Hepatocyte (in vitro differentiated cells): ENCODE measurements around the gene TPGS1. TPM values are rescaled to one million over a fixed set of nuclear protein-coding genes. Genes with fewer than 3 reads are reported as not detected.

Source experiments
- DNase-seq: peaks from one replicate; pipeline ENCODE4 v3.0.0-alpha.2; 2016; ENCODE audit warnings: low spot score
- H2AFZ ChIP-seq: fragments of 200-600 bp; sonication (generic); 2 replicates; pipeline ENCODE4 v1.6.0; 2016; ENCODE audit warnings: antibody characterized with exemption, mild to moderate bottlenecking
- H3K27ac ChIP-seq: fragments of 200-600 bp; sonication (generic); 2 replicates; pipeline ENCODE4 v1.5.1; 2016; ENCODE audit warnings: mild to moderate bottlenecking
- H3K27me3 ChIP-seq: fragments of 200-600 bp; sonication (generic); 2 replicates; pipeline ENCODE4 v1.6.1; 2016
- H3K36me3 ChIP-seq: fragments of 200-600 bp; sonication (generic); replicated peaks from 2 replicates; pipeline ENCODE4 v1.5.1; 2016; ENCODE audit warnings: low read depth; ENCODE audit not compliant: insufficient read depth
- H3K4me1 ChIP-seq: fragments of 200-600 bp; sonication (generic); 2 replicates; pipeline ENCODE4 v1.5.1; 2016; ENCODE audit warnings: mild to moderate bottlenecking, moderate library complexity; ENCODE audit not compliant: insufficient read depth
- H3K4me2 ChIP-seq: fragments of 200-600 bp; sonication (generic); 2 replicates; pipeline ENCODE4 v1.6.0; 2016
- H3K4me3 ChIP-seq: fragments of 200-600 bp; sonication (generic); 2 replicates; pipeline ENCODE4 v1.5.1; 2016; ENCODE audit warnings: mild to moderate bottlenecking
- H3K79me2 ChIP-seq: fragments of 200-600 bp; sonication (generic); 2 replicates; pipeline ENCODE4 v1.6.0; 2017; ENCODE audit warnings: mild to moderate bottlenecking
- H3K9me2 ChIP-seq: fragments of 200-600 bp; sonication (generic); replicated peaks from 2 replicates; pipeline ENCODE4 v1.6.0; 2017; ENCODE audit warnings: mild to moderate bottlenecking; ENCODE audit not compliant: insufficient read depth
- H3K9me3 ChIP-seq: fragments of 200-600 bp; sonication (generic); 2 replicates; pipeline ENCODE4 v1.5.1; 2016; ENCODE audit warnings: low read depth, mild to moderate bottlenecking
- H4K20me1 ChIP-seq: fragments of 200-600 bp; sonication (generic); 2 replicates; pipeline ENCODE4 v1.6.0; 2016; ENCODE audit warnings: mild to moderate bottlenecking; ENCODE audit not compliant: insufficient read depth, poor library complexity, severe bottlenecking
- EZH2 ChIP-seq: fragments of 200-600 bp; sonication (generic); IDR thresholded peaks from 2 replicates; pipeline ENCODE4 v1.6.1; 2016; ENCODE audit warnings: antibody characterized with exemption, mild to moderate bottlenecking, borderline replicate concordance
- EZH2phosphoT487 ChIP-seq: fragments of 200-600 bp; sonication (generic); IDR thresholded peaks from one replicate; pipeline ENCODE4 v1.6.1; 2018; ENCODE audit warnings: antibody characterized with exemption, mild to moderate bottlenecking, low read depth, moderate library complexity; ENCODE audit not compliant: unreplicated experiment, severe bottlenecking
- WGBS: methylation state at CpG from one replicate; pipeline ENCODE4 v1.1.6; 2016; ENCODE audit warnings: low lambda C conversion rate; ENCODE audit errors: missing lambda C conversion rate; 5-methylcytosine and 5-hydroxymethylcytosine counted together
- polyA plus RNA-seq: library from polyadenylated mRNA; unstranded; fragments of >200 nt; fragmentation: Nextera tagmentation; extraction: Ambion mirVana; gene quantifications from 2 replicates; pipeline ENCODE4 v1.2.1, GENCODE V29; 2016
- total RNA-seq: library from RNA; depleted of rRNA; stranded (reverse); fragments of >200 nt; gene quantifications from 2 replicates; pipeline ENCODE4 v1.2.3, GENCODE V29; 2014
- TF ChIP-seq, protein P1 (sequence below): fragments of 200-600 bp; sonication (generic); IDR thresholded peaks from 2 replicates; pipeline ENCODE4 v1.5.1; 2016; ENCODE audit warnings: antibody characterized with exemption, mild to moderate bottlenecking; ENCODE audit not compliant: poor library complexity

TPGS1 gene
- total and polyA plus RNA-seq, 2 experiments from 2014 or later, result 44.9 to 61.0 TPM

DNA sequence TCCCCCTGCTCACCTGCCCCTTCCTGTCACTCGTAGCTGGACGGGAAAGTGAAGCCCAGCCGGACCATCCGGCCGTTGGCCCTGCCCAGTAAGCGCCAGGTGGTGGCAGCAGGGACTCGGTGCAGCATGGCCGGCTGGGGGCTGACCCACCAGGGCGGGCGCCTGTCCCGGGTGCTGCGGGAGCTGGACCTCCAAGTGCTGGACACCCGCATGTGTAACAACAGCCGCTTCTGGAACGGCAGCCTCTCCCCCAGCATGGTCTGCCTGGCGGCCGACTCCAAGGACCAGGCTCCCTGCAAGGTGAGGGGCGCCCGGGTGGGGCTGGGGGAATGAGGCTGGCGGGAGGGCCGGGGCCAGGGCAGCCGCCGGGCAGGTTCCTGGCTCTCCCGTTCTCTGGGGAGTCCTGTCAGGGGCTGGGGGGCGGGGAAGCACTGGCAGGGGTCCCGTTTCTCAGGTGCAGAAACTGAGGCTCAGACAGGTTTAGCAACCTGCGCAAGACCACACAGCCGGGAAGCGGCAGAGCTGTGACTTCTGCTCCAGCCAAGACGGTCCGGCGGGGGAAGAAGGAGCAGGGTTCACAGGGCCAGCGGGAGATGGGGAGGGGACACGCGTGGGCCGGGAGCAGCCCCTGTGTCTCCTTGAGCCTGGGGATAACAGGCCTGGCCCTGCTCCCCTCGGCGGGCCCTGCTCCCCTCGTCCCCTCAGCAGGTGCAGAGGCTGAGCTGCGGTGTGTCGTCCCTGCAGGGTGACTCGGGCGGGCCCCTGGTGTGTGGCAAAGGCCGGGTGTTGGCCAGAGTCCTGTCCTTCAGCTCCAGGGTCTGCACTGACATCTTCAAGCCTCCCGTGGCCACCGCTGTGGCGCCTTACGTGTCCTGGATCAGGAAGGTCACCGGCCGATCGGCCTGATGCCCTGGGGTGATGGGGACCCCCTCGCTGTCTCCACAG lies 41.9 kb downstream of the TPGS1 start:
- no peak for DNase-seq
- no peaks in the 10 kb centered on the region for H3K36me3 ChIP-seq
- 84% methylated on average over 37 of the region's 52 CpGs for whole genome bisulfite sequencing

DNA sequence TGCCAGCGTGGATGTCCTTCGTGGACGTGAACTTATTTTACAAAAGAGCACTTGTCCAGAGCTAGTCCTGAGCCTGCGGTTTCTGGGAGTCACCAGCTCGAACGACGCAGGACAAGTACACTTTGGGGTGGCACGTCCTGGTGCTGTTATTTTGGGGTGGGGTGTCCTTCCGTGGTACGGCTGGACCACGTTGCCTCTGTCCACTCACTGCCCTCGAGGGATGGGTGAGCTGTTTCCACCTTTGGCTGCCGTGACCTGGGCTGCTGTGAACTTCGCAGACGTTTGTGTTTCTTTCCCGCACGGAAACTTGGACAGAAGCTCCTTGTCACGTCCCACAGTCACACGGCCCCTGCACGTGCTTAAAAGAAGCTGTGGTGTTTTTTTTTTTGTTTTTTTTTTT lies 47.5 kb downstream of the TPGS1 start:
- Histone ChIP-seq H3K4me2 (no peak overlapping the region), H4K20me1 (no peaks in the 10 kb centered on the region), H3K9me3 (no peaks in the 10 kb centered on the region), H3K79me2 (no peaks in the 10 kb centered on the region), H3K27ac (no peak overlapping the region), H3K9me2 (no peaks in the 10 kb centered on the region), H2AFZ (no peak overlapping the region), H3K27me3 (no peaks in the 10 kb centered on the region), H3K4me3 (no peak overlapping the region), H3K36me3 (no peaks in the 10 kb centered on the region), H3K4me1 (peaks cover 12% of the 10 kb centered on the region)
- DNase-seq, result no peak
- WGBS, result 89% methylated on average over 20 of the region's 20 CpGs
- TF ChIP-seq EZH2phosphoT487 (no peak), EZH2 (no peak)
- TF ChIP-seq, protein P1, sequence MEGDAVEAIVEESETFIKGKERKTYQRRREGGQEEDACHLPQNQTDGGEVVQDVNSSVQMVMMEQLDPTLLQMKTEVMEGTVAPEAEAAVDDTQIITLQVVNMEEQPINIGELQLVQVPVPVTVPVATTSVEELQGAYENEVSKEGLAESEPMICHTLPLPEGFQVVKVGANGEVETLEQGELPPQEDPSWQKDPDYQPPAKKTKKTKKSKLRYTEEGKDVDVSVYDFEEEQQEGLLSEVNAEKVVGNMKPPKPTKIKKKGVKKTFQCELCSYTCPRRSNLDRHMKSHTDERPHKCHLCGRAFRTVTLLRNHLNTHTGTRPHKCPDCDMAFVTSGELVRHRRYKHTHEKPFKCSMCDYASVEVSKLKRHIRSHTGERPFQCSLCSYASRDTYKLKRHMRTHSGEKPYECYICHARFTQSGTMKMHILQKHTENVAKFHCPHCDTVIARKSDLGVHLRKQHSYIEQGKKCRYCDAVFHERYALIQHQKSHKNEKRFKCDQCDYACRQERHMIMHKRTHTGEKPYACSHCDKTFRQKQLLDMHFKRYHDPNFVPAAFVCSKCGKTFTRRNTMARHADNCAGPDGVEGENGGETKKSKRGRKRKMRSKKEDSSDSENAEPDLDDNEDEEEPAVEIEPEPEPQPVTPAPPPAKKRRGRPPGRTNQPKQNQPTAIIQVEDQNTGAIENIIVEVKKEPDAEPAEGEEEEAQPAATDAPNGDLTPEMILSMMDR, result no peak

More for the DNA sequence above, 41.9 kb downstream of the TPGS1 start:
- TF ChIP-seq EZH2, result no peak
- TF ChIP-seq, protein P1, result no peak
- no peak for TF ChIP-seq EZH2phosphoT487
- no peaks in the 10 kb centered on the region for H3K79me2 ChIP-seq
- no peaks in the 10 kb centered on the region for H4K20me1 ChIP-seq
- no peaks in the 10 kb centered on the region for H3K9me2 ChIP-seq
- no peaks in the 10 kb centered on the region for H3K9me3 ChIP-seq
- H3K27ac ChIP-seq, result no peak overlapping the region
- no peak overlapping the region for H3K4me2 ChIP-seq
- H3K4me3 ChIP-seq, result no peak overlapping the region
- H2AFZ ChIP-seq, result no peak overlapping the region
- no peaks in the 10 kb centered on the region for H3K27me3 ChIP-seq
- H3K4me1 ChIP-seq, result no peaks in the 10 kb centered on the region

DNA sequence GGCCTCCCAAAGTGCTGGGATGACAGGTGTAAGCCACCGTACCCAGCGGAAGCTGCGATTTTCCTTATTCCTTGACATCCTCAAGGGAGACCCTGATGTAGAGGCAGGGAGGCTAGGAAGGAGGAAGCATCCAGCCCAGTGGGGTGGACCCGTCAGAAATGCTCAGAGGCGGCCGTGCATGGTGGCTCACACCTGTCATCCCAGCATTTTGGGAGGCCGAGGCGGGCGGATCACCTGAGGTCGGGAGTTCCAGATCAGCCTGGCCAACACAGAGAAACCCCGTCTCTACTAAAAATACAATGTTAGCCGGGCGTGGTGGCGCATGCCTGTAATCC lies 48.1 kb downstream of the TPGS1 start:
- Histone ChIP-seq H3K4me3 (no peak overlapping the region), H3K4me1 (peaks cover 12% of the 10 kb centered on the region), H3K36me3 (no peaks in the 10 kb centered on the region), H3K4me2 (no peak overlapping the region), H3K9me2 (no peaks in the 10 kb centered on the region), H4K20me1 (no peaks in the 10 kb centered on the region), H3K27ac (no peak overlapping the region), H3K27me3 (no peaks in the 10 kb centered on the region), H3K9me3 (no peaks in the 10 kb centered on the region), H2AFZ (no peak overlapping the region), H3K79me2 (no peaks in the 10 kb centered on the region)
- TF ChIP-seq EZH2 (no peak), EZH2phosphoT487 (no peak)
- TF ChIP-seq, protein P1, result no peak
- WGBS, result 93% methylated on average over 13 of the region's 14 CpGs
- no peak for DNase-seq
